Measurements from ENCODE around the gene ZRANB3. TPM values are rescaled to one million over a fixed set of nuclear protein-coding genes. Genes with fewer than 3 reads are reported as not detected.

Gene ZRANB3
- total RNA-seq, 1 experiment from 2014 or later = 17.1 TPM

DNA sequence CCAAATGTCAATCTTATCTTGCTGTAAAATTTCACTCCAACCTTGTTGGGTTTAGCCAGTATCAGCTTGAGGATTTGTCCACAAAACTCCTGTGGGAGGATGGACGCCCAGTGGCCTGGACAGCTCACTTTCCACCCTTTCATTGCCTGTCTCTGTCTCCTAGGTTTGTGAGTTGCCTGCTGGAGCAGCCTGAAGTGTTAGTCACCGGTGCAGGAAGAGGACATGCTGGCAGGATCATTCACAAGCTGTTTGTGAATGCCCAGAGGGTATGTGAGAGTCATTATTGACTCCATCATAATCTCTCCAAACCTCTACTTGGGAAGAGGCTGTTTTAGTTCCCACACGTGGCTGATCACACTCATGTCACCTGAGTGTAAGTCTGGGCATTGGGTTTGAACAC lies 366.6 kb downstream of the ZRANB3 start:
- H3K9me3 ChIP-seq (ENCODE audit: low read depth, low read length, poor library complexity, severe bottlenecking) = no peaks in the 10 kb centered on the region
- H3K27ac ChIP-seq (ENCODE audit: low read depth, low read length, poor library complexity, severe bottlenecking) = no peak overlapping the region
- no peak overlapping the region for H3K4me3 ChIP-seq (ENCODE audit: low read depth, low read length, poor library complexity, severe bottlenecking)
- no TSS peak for BruUV-seq (replicated peaks)
- H3K4me1 ChIP-seq (ENCODE audit: insufficient read depth, low read length, poor library complexity, severe bottlenecking) = no peaks in the 10 kb centered on the region
- H3K27me3 ChIP-seq (replicated peaks; ENCODE audit: insufficient read depth, low read depth, low read length, poor library complexity) = no peaks in the 10 kb centered on the region
- TF ChIP-seq, protein P1, sequence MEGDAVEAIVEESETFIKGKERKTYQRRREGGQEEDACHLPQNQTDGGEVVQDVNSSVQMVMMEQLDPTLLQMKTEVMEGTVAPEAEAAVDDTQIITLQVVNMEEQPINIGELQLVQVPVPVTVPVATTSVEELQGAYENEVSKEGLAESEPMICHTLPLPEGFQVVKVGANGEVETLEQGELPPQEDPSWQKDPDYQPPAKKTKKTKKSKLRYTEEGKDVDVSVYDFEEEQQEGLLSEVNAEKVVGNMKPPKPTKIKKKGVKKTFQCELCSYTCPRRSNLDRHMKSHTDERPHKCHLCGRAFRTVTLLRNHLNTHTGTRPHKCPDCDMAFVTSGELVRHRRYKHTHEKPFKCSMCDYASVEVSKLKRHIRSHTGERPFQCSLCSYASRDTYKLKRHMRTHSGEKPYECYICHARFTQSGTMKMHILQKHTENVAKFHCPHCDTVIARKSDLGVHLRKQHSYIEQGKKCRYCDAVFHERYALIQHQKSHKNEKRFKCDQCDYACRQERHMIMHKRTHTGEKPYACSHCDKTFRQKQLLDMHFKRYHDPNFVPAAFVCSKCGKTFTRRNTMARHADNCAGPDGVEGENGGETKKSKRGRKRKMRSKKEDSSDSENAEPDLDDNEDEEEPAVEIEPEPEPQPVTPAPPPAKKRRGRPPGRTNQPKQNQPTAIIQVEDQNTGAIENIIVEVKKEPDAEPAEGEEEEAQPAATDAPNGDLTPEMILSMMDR (conservative IDR thresholded peaks at IDR 0.05; ENCODE audit: low read depth, low read length) = no peak
- TF ChIP-seq EZH2 (IDR thresholded peaks at IDR 0.05; ENCODE audit: borderline replicate concordance, low read depth, low read length, poor library complexity, severe bottlenecking) = no peak
- ChIA-PET POLR2A (ENCODE audit: low non-redundant PET) (interaction anchor here (0.7 kb wide), 1 partner anchor 110 kb away, joined by 3 read pairs; no protein-coding TSS in a partner anchor), CTCF (interaction anchor here (0.6 kb wide), 1 partner anchor 389 kb away, joined by 3 read pairs; no protein-coding TSS in a partner anchor)
- DNase-seq (ENCODE audit: low spot score) = peak; percentile 19
- intact Hi-C loops (cut with micrococcal nuclease; ENCODE audit: unreplicated experiment) = no loop called here
- peaks cover 26% of the 10 kb centered on the region for H3K36me3 ChIP-seq (ENCODE audit: insufficient read depth, low read length, poor library complexity, severe bottlenecking)

DNA sequence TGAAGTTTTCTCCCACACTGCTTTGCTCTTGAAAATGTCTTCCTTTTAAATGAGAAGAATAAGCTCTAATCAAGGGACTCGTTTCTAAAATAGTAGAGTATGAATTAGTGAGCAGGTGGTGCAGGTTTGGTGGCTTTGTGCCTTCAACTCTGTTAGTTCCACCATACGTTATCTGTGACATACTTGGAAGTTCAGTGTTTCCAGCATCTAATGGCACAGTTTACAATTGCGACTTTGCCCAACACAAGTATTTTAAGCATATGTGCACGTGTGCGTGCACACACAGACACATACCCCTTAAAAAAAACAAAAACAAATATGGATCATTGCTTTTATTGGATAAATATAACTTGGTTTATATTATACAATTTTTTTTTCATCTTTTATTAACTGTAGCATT lies 367.1 kb downstream of the ZRANB3 start:
- no peaks in the 10 kb centered on the region for H3K4me1 ChIP-seq (ENCODE audit: insufficient read depth, low read length, poor library complexity, severe bottlenecking)
- no peak overlapping the region for H3K4me3 ChIP-seq (ENCODE audit: low read depth, low read length, poor library complexity, severe bottlenecking)
- TF ChIP-seq, protein P1 (conservative IDR thresholded peaks at IDR 0.05; ENCODE audit: low read depth, low read length) = no peak
- no peak for TF ChIP-seq EZH2 (IDR thresholded peaks at IDR 0.05; ENCODE audit: borderline replicate concordance, low read depth, low read length, poor library complexity, severe bottlenecking)
- DNase-seq (ENCODE audit: low spot score) = no peak
- intact Hi-C loops (cut with micrococcal nuclease; ENCODE audit: unreplicated experiment) = no loop called here
- ChIA-PET POLR2A (ENCODE audit: low non-redundant PET) (no interaction called here), CTCF (no interaction called here)
- no peaks in the 10 kb centered on the region for H3K9me3 ChIP-seq (ENCODE audit: low read depth, low read length, poor library complexity, severe bottlenecking)
- peaks cover 22% of the 10 kb centered on the region for H3K36me3 ChIP-seq (ENCODE audit: insufficient read depth, low read length, poor library complexity, severe bottlenecking)
- BruUV-seq (replicated peaks) = no TSS peak
- no peak overlapping the region for H3K27ac ChIP-seq (ENCODE audit: low read depth, low read length, poor library complexity, severe bottlenecking)
- no peaks in the 10 kb centered on the region for H3K27me3 ChIP-seq (replicated peaks; ENCODE audit: insufficient read depth, low read depth, low read length, poor library complexity)

DNA sequence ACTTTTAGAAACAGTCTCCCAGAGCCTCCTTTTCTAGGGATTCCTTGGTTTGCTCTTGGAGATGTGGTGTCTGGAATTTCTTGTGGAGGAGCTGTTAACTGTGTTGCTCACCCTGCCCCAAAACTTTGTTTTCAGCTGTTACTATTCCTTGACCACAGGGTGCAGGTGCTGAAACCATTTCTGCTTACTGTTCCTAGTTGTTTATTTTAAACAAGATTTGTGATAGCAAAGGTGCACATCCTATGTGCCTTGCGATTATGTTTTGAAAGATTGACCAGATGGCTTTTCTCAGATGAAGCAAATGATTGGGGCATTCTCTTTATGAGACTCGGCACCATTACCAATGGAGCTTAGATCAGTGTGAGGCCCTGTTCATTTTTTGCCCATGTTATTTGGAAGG lies 367.7 kb downstream of the ZRANB3 start:
- H3K27ac ChIP-seq (ENCODE audit: low read depth, low read length, poor library complexity, severe bottlenecking) = no peak overlapping the region
- TF ChIP-seq, protein P1 (conservative IDR thresholded peaks at IDR 0.05; ENCODE audit: low read depth, low read length) = no peak
- no peak for TF ChIP-seq EZH2 (IDR thresholded peaks at IDR 0.05; ENCODE audit: borderline replicate concordance, low read depth, low read length, poor library complexity, severe bottlenecking)
- H3K4me3 ChIP-seq (ENCODE audit: low read depth, low read length, poor library complexity, severe bottlenecking) = no peak overlapping the region
- CTCF ChIA-PET = no interaction called here
- no TSS peak for BruUV-seq (replicated peaks)
- no peaks in the 10 kb centered on the region for H3K27me3 ChIP-seq (replicated peaks; ENCODE audit: insufficient read depth, low read depth, low read length, poor library complexity)
- no peak for DNase-seq (ENCODE audit: low spot score)
- intact Hi-C loops (cut with micrococcal nuclease; ENCODE audit: unreplicated experiment) = no loop called here
- H3K4me1 ChIP-seq (ENCODE audit: insufficient read depth, low read length, poor library complexity, severe bottlenecking) = no peaks in the 10 kb centered on the region
- H3K9me3 ChIP-seq (ENCODE audit: low read depth, low read length, poor library complexity, severe bottlenecking) = no peaks in the 10 kb centered on the region
- POLR2A ChIA-PET (ENCODE audit: low non-redundant PET) = no interaction called here
- H3K36me3 ChIP-seq (ENCODE audit: insufficient read depth, low read length, poor library complexity, severe bottlenecking) = peaks cover 18% of the 10 kb centered on the region

All from A673 (cell line).